Measurements from ENCODE around the gene CACHD1. TPM values are rescaled to one million over a fixed set of nuclear protein-coding genes. Genes with fewer than 3 reads are reported as not detected.

The CACHD1 gene
- total and polyA plus RNA-seq, 2 experiments from 2014 or later = 41.3 to 54.4 TPM

DNA sequence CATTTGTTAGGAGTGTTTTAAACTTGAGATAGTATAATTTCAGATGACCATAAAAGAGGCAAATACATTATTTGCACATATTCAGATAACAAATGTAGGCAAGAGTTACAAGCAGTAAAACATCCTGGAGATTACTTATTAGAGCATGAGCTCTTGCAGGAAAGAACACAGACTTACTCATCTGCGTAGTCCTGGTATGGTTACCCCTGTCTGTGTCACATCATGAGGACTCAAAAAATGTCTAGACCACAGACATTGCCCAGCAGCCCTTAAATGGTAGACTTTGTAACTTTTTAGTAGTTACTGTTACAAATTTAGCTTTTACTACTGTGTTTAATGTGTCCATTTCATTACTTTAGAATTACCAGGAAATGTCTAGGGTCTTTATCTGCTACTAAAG, 12.8 kb downstream of the CACHD1 start:
- Histone ChIP-seq H3K27me3 (no peaks in the 10 kb centered on the region), H3K9me3 (ENCODE audit: low read depth) (no peaks in the 10 kb centered on the region), H3K4me3 (no peak overlapping the region), H3K4me1 (ENCODE audit: low read depth) (peaks cover 55% of the 10 kb centered on the region), H3K36me3 (no peaks in the 10 kb centered on the region), H3K27ac (no peak overlapping the region)
- DNase-seq (ENCODE audit: low read depth in 1 of 2, low spot score in 1 of 2) = no peak
- TF ChIP-seq, protein P1, sequence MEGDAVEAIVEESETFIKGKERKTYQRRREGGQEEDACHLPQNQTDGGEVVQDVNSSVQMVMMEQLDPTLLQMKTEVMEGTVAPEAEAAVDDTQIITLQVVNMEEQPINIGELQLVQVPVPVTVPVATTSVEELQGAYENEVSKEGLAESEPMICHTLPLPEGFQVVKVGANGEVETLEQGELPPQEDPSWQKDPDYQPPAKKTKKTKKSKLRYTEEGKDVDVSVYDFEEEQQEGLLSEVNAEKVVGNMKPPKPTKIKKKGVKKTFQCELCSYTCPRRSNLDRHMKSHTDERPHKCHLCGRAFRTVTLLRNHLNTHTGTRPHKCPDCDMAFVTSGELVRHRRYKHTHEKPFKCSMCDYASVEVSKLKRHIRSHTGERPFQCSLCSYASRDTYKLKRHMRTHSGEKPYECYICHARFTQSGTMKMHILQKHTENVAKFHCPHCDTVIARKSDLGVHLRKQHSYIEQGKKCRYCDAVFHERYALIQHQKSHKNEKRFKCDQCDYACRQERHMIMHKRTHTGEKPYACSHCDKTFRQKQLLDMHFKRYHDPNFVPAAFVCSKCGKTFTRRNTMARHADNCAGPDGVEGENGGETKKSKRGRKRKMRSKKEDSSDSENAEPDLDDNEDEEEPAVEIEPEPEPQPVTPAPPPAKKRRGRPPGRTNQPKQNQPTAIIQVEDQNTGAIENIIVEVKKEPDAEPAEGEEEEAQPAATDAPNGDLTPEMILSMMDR (IDR thresholded peaks at IDR 0.05; ENCODE audit: low read depth, low read length) = no peak

DNA sequence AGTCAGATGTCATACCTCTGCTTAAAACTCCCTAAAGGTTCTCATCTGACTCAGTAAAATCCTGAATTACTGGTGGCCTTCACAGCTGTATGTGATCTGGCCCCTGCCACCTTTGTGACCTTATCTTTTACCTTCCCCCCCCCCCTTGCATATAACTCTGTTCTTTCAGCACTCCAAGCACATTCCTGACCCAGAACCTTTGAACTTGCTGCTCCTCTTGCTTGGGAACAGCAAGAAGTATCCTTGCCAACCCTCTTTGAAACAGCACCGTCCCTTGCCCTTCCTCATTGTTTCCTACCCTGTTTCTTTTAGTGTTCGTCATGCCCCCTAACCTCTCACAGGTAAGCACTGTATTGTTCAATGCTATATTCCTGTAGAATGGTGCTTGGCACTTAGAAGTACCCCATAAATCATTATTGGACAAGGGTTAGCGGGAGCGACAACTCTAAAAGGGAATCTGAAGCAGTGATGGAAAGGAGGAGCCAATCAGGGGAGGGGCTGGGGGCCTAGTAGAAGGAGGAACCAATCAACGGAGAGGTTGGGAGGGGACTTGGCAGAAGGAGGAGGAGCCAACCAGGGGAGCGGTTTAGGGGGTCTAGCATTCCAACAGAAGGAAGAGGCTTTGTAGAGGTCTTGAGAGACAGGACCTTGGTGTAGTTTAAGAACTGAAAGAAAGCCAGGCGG, 13.9 kb downstream of the CACHD1 start:
- H3K27ac ChIP-seq = no peak overlapping the region
- no peak for DNase-seq (ENCODE audit: low read depth in 1 of 2, low spot score in 1 of 2)
- no peak overlapping the region for H3K4me3 ChIP-seq
- H3K4me1 ChIP-seq (ENCODE audit: low read depth) = peaks cover 51% of the 10 kb centered on the region
- no peaks in the 10 kb centered on the region for H3K9me3 ChIP-seq (ENCODE audit: low read depth)
- H3K27me3 ChIP-seq = no peaks in the 10 kb centered on the region
- H3K36me3 ChIP-seq = no peaks in the 10 kb centered on the region
- TF ChIP-seq, protein P1 (IDR thresholded peaks at IDR 0.05; ENCODE audit: low read depth, low read length) = no peak

DNA sequence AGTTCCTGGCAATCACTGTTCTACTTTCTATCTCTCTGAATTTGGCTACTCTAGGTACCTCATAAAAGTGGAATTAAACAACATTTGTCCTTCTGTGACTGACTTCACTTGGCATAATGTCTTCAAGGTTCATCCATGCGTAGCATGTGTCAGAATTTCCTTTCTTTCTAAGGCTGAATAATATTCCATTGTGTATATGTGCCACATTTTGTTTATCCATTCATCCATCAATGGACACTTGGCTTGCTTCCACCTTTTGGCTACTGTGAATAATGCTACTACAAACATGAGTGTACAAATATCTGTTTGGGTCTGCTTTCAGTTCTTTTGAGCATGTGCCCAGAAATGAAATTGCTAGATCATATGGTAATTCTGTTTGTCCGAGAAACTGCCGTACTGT, 14.7 kb downstream of the CACHD1 start:
- no peaks in the 10 kb centered on the region for H3K36me3 ChIP-seq
- H3K4me1 ChIP-seq (ENCODE audit: low read depth) = peaks cover 47% of the 10 kb centered on the region
- no peak overlapping the region for H3K27ac ChIP-seq
- DNase-seq (ENCODE audit: low read depth in 1 of 2, low spot score in 1 of 2) = no peak
- H3K27me3 ChIP-seq = no peaks in the 10 kb centered on the region
- no peak overlapping the region for H3K4me3 ChIP-seq
- TF ChIP-seq, protein P1 (IDR thresholded peaks at IDR 0.05; ENCODE audit: low read depth, low read length) = no peak
- no peaks in the 10 kb centered on the region for H3K9me3 ChIP-seq (ENCODE audit: low read depth)

DNA sequence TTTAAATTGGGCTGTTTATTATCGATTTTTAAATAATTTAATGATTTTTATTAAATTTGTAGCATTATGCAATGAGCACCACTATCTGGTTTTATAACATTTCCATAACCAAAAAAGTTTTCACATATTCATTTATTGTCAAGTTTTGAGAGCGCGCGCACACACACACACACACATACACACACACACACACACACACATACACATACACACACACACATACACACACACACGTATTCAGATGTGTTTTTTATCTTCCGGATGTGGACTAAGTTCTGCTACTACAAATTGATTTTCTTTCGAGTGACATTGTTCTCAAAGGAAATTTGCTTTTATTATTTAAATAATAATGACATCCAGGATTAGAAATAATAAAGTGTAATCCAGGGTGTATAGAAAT, 16.3 kb downstream of the CACHD1 start:
- TF ChIP-seq, protein P1 (IDR thresholded peaks at IDR 0.05; ENCODE audit: low read depth, low read length) = no peak
- DNase-seq (ENCODE audit: low read depth in 1 of 2, low spot score in 1 of 2) = no peak
- Histone ChIP-seq H3K27ac (no peak overlapping the region), H3K4me1 (ENCODE audit: low read depth) (peaks cover 38% of the 10 kb centered on the region), H3K9me3 (ENCODE audit: low read depth) (no peaks in the 10 kb centered on the region), H3K36me3 (no peaks in the 10 kb centered on the region), H3K27me3 (no peaks in the 10 kb centered on the region), H3K4me3 (no peak overlapping the region)

DNA sequence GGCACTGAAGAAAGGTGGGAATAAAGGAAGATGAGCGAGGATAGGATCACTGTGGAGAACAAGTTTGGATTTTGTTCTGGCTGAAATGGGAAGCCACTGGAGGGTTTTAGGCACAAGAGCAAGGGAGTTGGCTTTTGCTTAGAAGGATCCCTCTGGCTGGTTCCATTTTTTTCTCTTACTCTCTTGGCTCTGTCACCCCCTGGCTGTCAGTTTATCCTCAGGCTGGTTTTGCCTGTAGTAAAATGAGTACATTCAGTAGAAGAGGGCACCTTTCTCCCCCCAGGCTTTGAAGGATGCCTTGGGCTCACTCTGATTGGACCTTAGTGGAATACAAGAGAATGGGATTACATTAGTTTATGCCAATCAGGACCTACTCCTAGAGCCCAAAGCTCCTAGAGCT, 17.1 kb downstream of the CACHD1 start:
- peaks cover 29% of the 10 kb centered on the region for H3K4me1 ChIP-seq (ENCODE audit: low read depth)
- no peak overlapping the region for H3K27ac ChIP-seq
- H3K4me3 ChIP-seq = no peak overlapping the region
- TF ChIP-seq, protein P1 (IDR thresholded peaks at IDR 0.05; ENCODE audit: low read depth, low read length) = no peak
- DNase-seq (ENCODE audit: low read depth in 1 of 2, low spot score in 1 of 2) = no peak
- no peaks in the 10 kb centered on the region for H3K9me3 ChIP-seq (ENCODE audit: low read depth)
- no peaks in the 10 kb centered on the region for H3K36me3 ChIP-seq
- H3K27me3 ChIP-seq = no peaks in the 10 kb centered on the region

Data from cardiac muscle cell (in vitro differentiated cells and primary cell).